Osteoblast (primary cell): ENCODE results near the gene GPR78. TPM values are rescaled to one million over a fixed set of nuclear protein-coding genes. Genes with fewer than 3 reads are reported as not detected.

ENCODE experiments used
- DNase-seq: peaks from one replicate; pipeline ENCODE4 v3.0.0; 2011; ENCODE audit warnings: low spot score, mixed read lengths; ENCODE audit not compliant: insufficient read length; ENCODE audit errors: missing footprints
- H2AFZ ChIP-seq: 2 replicates; pipeline ENCODE4 v1.6.0; 2011; ENCODE audit warnings: mild to moderate bottlenecking, low read length
- H3K27ac ChIP-seq: 2 replicates; pipeline ENCODE4 v1.5.1; 2011; ENCODE audit warnings: mild to moderate bottlenecking, low read depth, low read length, moderate library complexity
- H3K27me3 ChIP-seq: 2 replicates; pipeline ENCODE4 v1.6.0; 2012; ENCODE audit warnings: mild to moderate bottlenecking, control low read depth, inconsistent platforms, low read length, moderate library complexity; ENCODE audit not compliant: insufficient read depth
- H3K36me3 ChIP-seq: 2 replicates; pipeline ENCODE4 v1.5.1; 2011; ENCODE audit warnings: mild to moderate bottlenecking, low read length, control low read depth, moderate library complexity; ENCODE audit not compliant: insufficient read depth
- H3K4me1 ChIP-seq: 2 replicates; pipeline ENCODE4 v1.5.1; 2011; ENCODE audit warnings: mild to moderate bottlenecking, low read length, control low read depth, moderate library complexity; ENCODE audit not compliant: insufficient read depth
- H3K4me2 ChIP-seq: 2 replicates; pipeline ENCODE4 v1.6.0; 2011; ENCODE audit warnings: mild to moderate bottlenecking, low read length; ENCODE audit not compliant: insufficient read depth
- H3K4me3 ChIP-seq: fragments of 200-600 bp; sonication (generic); 3 replicates; pipeline ENCODE4 v1.5.1; 2012; ENCODE audit warnings: mild to moderate bottlenecking, low read length, inconsistent platforms; ENCODE audit not compliant: insufficient read depth
- H3K79me2 ChIP-seq: 2 replicates; pipeline ENCODE4 v1.6.0; 2012; ENCODE audit warnings: mild to moderate bottlenecking, low read length, control low read depth, inconsistent platforms; ENCODE audit not compliant: insufficient read depth
- H3K9me3 ChIP-seq: 2 replicates; pipeline ENCODE4 v1.5.1; 2011; ENCODE audit warnings: low read depth, low read length, control low read depth
- H4K20me1 ChIP-seq: 2 replicates; pipeline ENCODE4 v1.6.0; 2012; ENCODE audit warnings: mild to moderate bottlenecking, low read length, control low read depth; ENCODE audit not compliant: insufficient read depth
- CTCF ChIP-seq: IDR thresholded peaks from 2 replicates; pipeline ENCODE4 v1.5.1; 2011; ENCODE audit warnings: mild to moderate bottlenecking, low read depth, low read length, moderate library complexity; ENCODE audit errors: extremely low read depth
- total RNA-seq: library from RNA; depleted of rRNA; stranded (reverse); fragments of >200 nt; gene quantifications from 2 replicates; pipeline ENCODE4 v1.2.3, GENCODE V29; 2012

Gene GPR78
- total RNA-seq, 1 donor, result 1.8 TPM

GRCh38 chr4:8593264-8594096, 13.3 kb downstream of the GPR78 start:
- no peaks in the 10 kb centered on the region for H3K79me2 ChIP-seq
- H4K20me1 ChIP-seq, result peaks cover 30% of the 10 kb centered on the region
- H3K4me1 ChIP-seq, result peaks cover 23% of the 10 kb centered on the region
- no peak overlapping the region for H2AFZ ChIP-seq
- peak; percentile 81 for DNase-seq
- H3K36me3 ChIP-seq, result no peaks in the 10 kb centered on the region
- H3K9me3 ChIP-seq, result no peaks in the 10 kb centered on the region
- peak overlapping the region; percentile 77 for H3K4me3 ChIP-seq
- H3K4me2 ChIP-seq, result peak overlapping the region; percentile 80
- H3K27me3 ChIP-seq, result peaks cover 34% of the 10 kb centered on the region
- TF ChIP-seq CTCF, result no peak
- H3K27ac ChIP-seq, result no peak overlapping the region

GRCh38 chr4:8594097-8595038, 14.2 kb downstream of the GPR78 start:
- H3K4me3 ChIP-seq, result peak overlapping the region; percentile 77
- peaks cover 34% of the 10 kb centered on the region for H3K27me3 ChIP-seq
- no peak overlapping the region for H3K27ac ChIP-seq
- no peaks in the 10 kb centered on the region for H3K9me3 ChIP-seq
- H4K20me1 ChIP-seq, result peaks cover 34% of the 10 kb centered on the region
- no peaks in the 10 kb centered on the region for H3K79me2 ChIP-seq
- peak; percentile 99 for DNase-seq
- H3K4me2 ChIP-seq, result peak overlapping the region; percentile 80
- no peak overlapping the region for H2AFZ ChIP-seq
- TF ChIP-seq CTCF, result peak; percentile 80
- no peaks in the 10 kb centered on the region for H3K36me3 ChIP-seq
- peaks cover 23% of the 10 kb centered on the region for H3K4me1 ChIP-seq

DNA sequence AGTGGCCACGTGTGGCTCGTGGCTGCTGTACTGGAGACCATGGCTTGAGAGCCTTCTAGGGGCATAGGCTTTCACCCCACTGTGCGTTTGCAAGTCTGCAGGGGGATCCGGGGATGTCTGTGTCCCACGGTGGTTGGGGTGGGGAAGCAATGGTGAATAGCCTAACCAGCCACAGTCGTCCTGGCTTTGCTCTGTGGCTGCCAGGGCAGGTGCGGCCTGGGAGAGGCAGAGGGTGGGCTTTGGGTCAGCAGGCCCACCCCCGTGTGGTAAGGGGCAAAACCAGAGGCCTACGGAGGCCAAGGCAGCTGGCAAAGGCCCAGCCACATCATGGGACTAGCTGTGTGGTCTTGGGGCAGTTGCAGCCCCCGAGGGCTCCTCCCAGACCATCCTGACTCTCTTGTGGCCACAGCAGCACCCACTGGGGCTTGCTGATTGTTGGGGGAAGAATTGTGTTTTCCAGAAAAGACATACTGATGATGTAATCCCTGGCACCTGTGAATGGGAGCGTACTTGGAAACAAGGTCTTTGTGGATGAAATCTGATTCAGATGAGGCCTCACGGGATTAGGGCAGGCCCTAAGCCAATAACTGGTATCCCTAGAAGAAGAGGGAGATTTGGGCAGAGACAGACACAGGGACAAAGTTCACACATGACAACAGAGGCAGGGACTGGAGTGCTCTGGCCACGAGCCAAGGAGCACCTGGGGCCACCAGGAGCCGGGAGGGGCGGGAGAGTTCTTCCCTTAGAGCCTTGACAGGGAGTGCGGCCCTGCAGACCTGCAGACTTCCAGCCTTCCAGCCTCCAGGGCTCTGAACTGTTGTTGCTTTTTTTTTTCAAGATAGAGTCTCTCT, 15.3 kb downstream of the GPR78 start:
- no peaks in the 10 kb centered on the region for H3K79me2 ChIP-seq
- no peak overlapping the region for H3K27ac ChIP-seq
- no peak for DNase-seq
- no peaks in the 10 kb centered on the region for H3K9me3 ChIP-seq
- no peak overlapping the region for H3K4me3 ChIP-seq
- H3K36me3 ChIP-seq, result peaks cover 2% of the 10 kb centered on the region
- peaks cover 34% of the 10 kb centered on the region for H3K27me3 ChIP-seq
- H3K4me1 ChIP-seq, result peaks cover 25% of the 10 kb centered on the region
- no peak overlapping the region for H3K4me2 ChIP-seq
- no peak overlapping the region for H2AFZ ChIP-seq
- no peak for TF ChIP-seq CTCF
- H4K20me1 ChIP-seq, result peaks cover 45% of the 10 kb centered on the region
